IPS-18c (cell line): ENCODE results near the gene PKP4.

Experiments used
- H3K4me3 ChIP-seq: 2 replicates; pipeline ENCODE4 v1.7.0; 2013; ENCODE audit warnings: low read depth, mild to moderate bottlenecking, low read length, moderate library complexity; ENCODE audit not compliant: insufficient read depth
- H3K9me3 ChIP-seq: one replicate; pipeline ENCODE4 v1.6.1; 2013; ENCODE audit warnings: mild to moderate bottlenecking, low read length, moderate library complexity; ENCODE audit not compliant: control insufficient read depth, insufficient read depth

PKP4 gene

GRCh38 chr2:158556124-158556523 is 99.4 kb downstream of the PKP4 start:
- no peaks in the 10 kb centered on the region for H3K9me3 ChIP-seq
- H3K4me3 ChIP-seq: no peak overlapping the region

- H3K4me3 ChIP-seq: no peak overlapping the region
- no peaks in the 10 kb centered on the region for H3K9me3 ChIP-seq
Measured at GRCh38 chr2:158557752-158558151, 101.0 kb downstream of the PKP4 start.

GRCh38 chr2:158559252-158559651 is 102.5 kb downstream of the PKP4 start:
- H3K4me3 ChIP-seq: no peak overlapping the region
- no peaks in the 10 kb centered on the region for H3K9me3 ChIP-seq

GRCh38 chr2:158560259-158560658 is 103.5 kb downstream of the PKP4 start:
- no peak overlapping the region for H3K4me3 ChIP-seq
- H3K9me3 ChIP-seq: no peaks in the 10 kb centered on the region

- no peak overlapping the region for H3K4me3 ChIP-seq
- H3K9me3 ChIP-seq: no peaks in the 10 kb centered on the region
Measured at GRCh38 chr2:158561054-158561453, 104.3 kb downstream of the PKP4 start.

- H3K4me3 ChIP-seq: no peak overlapping the region
- no peaks in the 10 kb centered on the region for H3K9me3 ChIP-seq
Measured at GRCh38 chr2:158567208-158567607, 110.5 kb downstream of the PKP4 start.

- Histone ChIP-seq H3K9me3 (no peaks in the 10 kb centered on the region), H3K4me3 (no peak overlapping the region)
Measured at GRCh38 chr2:158569284-158569683, 112.5 kb downstream of the PKP4 start.

GRCh38 chr2:158570869-158571268 is 114.1 kb downstream of the PKP4 start:
- Histone ChIP-seq H3K4me3 (no peak overlapping the region), H3K9me3 (no peaks in the 10 kb centered on the region)

GRCh38 chr2:158573739-158574138 is 117.0 kb downstream of the PKP4 start:
- H3K4me3 ChIP-seq: no peak overlapping the region

GRCh38 chr2:158575051-158575635 is 118.4 kb downstream of the PKP4 start:
- H3K4me3 ChIP-seq: no peak overlapping the region
- H3K9me3 ChIP-seq: no peaks in the 10 kb centered on the region

More at GRCh38 chr2:158573739-158574138, 117.0 kb downstream of the PKP4 start:
- H3K9me3 ChIP-seq: no peaks in the 10 kb centered on the region

- Histone ChIP-seq H3K9me3 (no peaks in the 10 kb centered on the region), H3K4me3 (no peak overlapping the region)
Measured at GRCh38 chr2:158577141-158577540, 120.4 kb downstream of the PKP4 start.

GRCh38 chr2:158578703-158579330 is 122.1 kb downstream of the PKP4 start:
- no peak overlapping the region for H3K4me3 ChIP-seq
- no peaks in the 10 kb centered on the region for H3K9me3 ChIP-seq

- Histone ChIP-seq H3K4me3 (no peak overlapping the region), H3K9me3 (no peaks in the 10 kb centered on the region)
Measured at GRCh38 chr2:158579928-158580327, 123.2 kb downstream of the PKP4 start.

GRCh38 chr2:158580760-158581159 is 124.0 kb downstream of the PKP4 start:
- Histone ChIP-seq H3K4me3 (no peak overlapping the region), H3K9me3 (no peaks in the 10 kb centered on the region)

GRCh38 chr2:158582670-158583069 is 125.9 kb downstream of the PKP4 start:
- H3K4me3 ChIP-seq: no peak overlapping the region
- H3K9me3 ChIP-seq: no peaks in the 10 kb centered on the region

GRCh38 chr2:158583923-158584322 is 127.2 kb downstream of the PKP4 start:
- H3K9me3 ChIP-seq: no peaks in the 10 kb centered on the region
- no peak overlapping the region for H3K4me3 ChIP-seq

GRCh38 chr2:158586491-158586890 is 129.7 kb downstream of the PKP4 start:
- Histone ChIP-seq H3K9me3 (no peaks in the 10 kb centered on the region), H3K4me3 (no peak overlapping the region)

GRCh38 chr2:158589303-158589702 is 132.6 kb downstream of the PKP4 start:
- Histone ChIP-seq H3K4me3 (no peak overlapping the region), H3K9me3 (no peaks in the 10 kb centered on the region)
